SK-N-SH treated with all-trans-retinoic acid at 6 μM for 48 hours (cell line): ENCODE measurements around the gene ACOXL.

Source experiments
- ARNTL ChIP-seq: fragments of 450-650 bp; formaldehyde crosslinking; IDR thresholded peaks from 2 replicates; pipeline ENCODE4 v1.5.0; 2020; ENCODE audit warnings: low read depth, mild to moderate bottlenecking, moderate library complexity, borderline replicate concordance
- RARB ChIP-seq: fragments of 250-450 bp; sonication (Bioruptor Pico); IDR thresholded peaks from 2 replicates; pipeline ENCODE4 v1.8.0; 2021; ENCODE audit warnings: mild to moderate bottlenecking, moderate library complexity
- ZNF565 ChIP-seq: fragments of 450-650 bp; formaldehyde crosslinking; conservative IDR thresholded peaks from 2 replicates; pipeline ENCODE4 v1.5.0; 2020; ENCODE audit warnings: low read depth, mild to moderate bottlenecking, moderate library complexity
- ZNF70 ChIP-seq: fragments of 450-650 bp; formaldehyde crosslinking; IDR thresholded peaks from 2 replicates; pipeline ENCODE4 v1.5.0; 2020; ENCODE audit warnings: mild to moderate bottlenecking, moderate library complexity
- TF ChIP-seq, protein P1 (sequence below): fragments of 250-450 bp; sonication (Bioruptor Pico); IDR thresholded peaks from 2 replicates; pipeline ENCODE4 v1.5.1; 2021; ENCODE audit warnings: mild to moderate bottlenecking, moderate library complexity
- TF ChIP-seq, protein P2 (sequence below): fragments of 250-450 bp; sonication (Bioruptor Pico); IDR thresholded peaks from 2 replicates; pipeline ENCODE4 v1.8.0; 2021; ENCODE audit warnings: low read depth, mild to moderate bottlenecking, moderate library complexity, borderline replicate concordance

DNA sequence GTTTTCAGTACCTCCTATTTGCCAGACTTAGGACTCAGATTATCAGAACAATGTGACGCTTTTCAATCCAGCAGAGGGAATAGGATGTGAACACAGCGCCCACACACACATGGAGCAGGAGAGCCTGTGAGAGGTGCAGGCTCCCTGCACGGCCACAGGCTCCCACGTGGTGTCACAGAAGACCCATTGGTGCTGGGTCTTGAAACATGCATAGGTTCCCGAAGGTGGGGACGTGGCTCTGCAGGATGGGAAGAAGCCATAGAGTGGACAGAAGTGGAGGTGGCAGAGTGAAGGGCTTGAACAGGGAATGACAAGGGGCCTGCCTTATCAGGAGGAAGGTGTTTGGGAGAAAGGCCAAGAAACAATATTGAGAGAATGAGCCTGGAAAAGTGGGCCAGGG lies 309.9 kb downstream of the ACOXL start:
- TF ChIP-seq ARNTL (CRISPR knock-in tag) (no peak), ZNF565 (CRISPR knock-in tag) (no peak), RARB (CRISPR knock-in tag) (no peak), ZNF70 (CRISPR knock-in tag) (no peak)
- TF ChIP-seq, protein P1, sequence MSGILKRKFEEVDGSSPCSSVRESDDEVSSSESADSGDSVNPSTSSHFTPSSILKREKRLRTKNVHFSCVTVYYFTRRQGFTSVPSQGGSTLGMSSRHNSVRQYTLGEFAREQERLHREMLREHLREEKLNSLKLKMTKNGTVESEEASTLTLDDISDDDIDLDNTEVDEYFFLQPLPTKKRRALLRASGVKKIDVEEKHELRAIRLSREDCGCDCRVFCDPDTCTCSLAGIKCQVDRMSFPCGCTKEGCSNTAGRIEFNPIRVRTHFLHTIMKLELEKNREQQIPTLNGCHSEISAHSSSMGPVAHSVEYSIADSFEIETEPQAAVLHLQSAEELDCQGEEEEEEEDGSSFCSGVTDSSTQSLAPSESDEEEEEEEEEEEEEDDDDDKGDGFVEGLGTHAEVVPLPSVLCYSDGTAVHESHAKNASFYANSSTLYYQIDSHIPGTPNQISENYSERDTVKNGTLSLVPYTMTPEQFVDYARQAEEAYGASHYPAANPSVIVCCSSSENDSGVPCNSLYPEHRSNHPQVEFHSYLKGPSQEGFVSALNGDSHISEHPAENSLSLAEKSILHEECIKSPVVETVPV (CRISPR knock-in tag), result no peak
- TF ChIP-seq, protein P2, sequence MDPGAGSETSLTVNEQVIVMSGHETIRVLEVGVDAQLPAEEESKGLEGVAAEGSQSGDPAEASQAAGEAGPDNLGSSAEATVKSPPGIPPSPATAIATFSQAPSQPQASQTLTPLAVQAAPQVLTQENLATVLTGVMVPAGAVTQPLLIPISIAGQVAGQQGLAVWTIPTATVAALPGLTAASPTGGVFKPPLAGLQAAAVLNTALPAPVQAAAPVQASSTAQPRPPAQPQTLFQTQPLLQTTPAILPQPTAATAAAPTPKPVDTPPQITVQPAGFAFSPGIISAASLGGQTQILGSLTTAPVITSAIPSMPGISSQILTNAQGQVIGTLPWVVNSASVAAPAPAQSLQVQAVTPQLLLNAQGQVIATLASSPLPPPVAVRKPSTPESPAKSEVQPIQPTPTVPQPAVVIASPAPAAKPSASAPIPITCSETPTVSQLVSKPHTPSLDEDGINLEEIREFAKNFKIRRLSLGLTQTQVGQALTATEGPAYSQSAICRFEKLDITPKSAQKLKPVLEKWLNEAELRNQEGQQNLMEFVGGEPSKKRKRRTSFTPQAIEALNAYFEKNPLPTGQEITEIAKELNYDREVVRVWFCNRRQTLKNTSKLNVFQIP (CRISPR knock-in tag), result no peak
